GM12874 (cell line): ENCODE results near the gene ELP4.

Source experiments
- CTCF ChIP-seq: IDR thresholded peaks from 2 replicates; pipeline ENCODE4 v1.5.1; 2011; ENCODE audit warnings: low read depth, mild to moderate bottlenecking, control low read depth, low read length, moderate library complexity; ENCODE audit not compliant: insufficient read depth

The ELP4 gene

GRCh38 chr11:31558001-31558400, 48.4 kb downstream of the ELP4 start:
- TF ChIP-seq CTCF: no peak

GRCh38 chr11:31560842-31561476, 51.4 kb downstream of the ELP4 start:
- TF ChIP-seq CTCF: no peak

GRCh38 chr11:31582697-31583096, 73.1 kb downstream of the ELP4 start:
- TF ChIP-seq CTCF: no peak

- TF ChIP-seq CTCF: no peak
These were observed 88.9 kb downstream of the ELP4 start for GRCh38 chr11:31598454-31598853.

- TF ChIP-seq CTCF: no peak
These were observed 92.2 kb downstream of the ELP4 start for GRCh38 chr11:31601635-31602282.

- no peak for TF ChIP-seq CTCF
These were observed 97.3 kb downstream of the ELP4 start for GRCh38 chr11:31606893-31607292.

- TF ChIP-seq CTCF: no peak
These were observed 98.3 kb downstream of the ELP4 start for GRCh38 chr11:31607914-31608313.

- TF ChIP-seq CTCF: no peak
These were observed 99.4 kb downstream of the ELP4 start for GRCh38 chr11:31608995-31609394.
